ENCODE measurements around the gene TNNI2.
A peak's percentile ranks its signal among the peaks of the same experiment; 100 is the strongest.
"Not testable (repeated sequence)": the region's sequence is repeated elsewhere in the genome, so short reads cannot be mapped to it uniquely, and the experiment has no call there.

Gene TNNI2

GRCh38 chr11:1881442-1882264, 42.9 kb downstream of the TNNI2 start:
- no peak for TF ChIP-seq CTCF (IDR thresholded peaks at IDR 0.05; ENCODE audit: low read depth, low read length)
- no peak overlapping the region for H3K4me3 ChIP-seq (ENCODE audit: low read depth, low read length)

GRCh38 chr11:1882265-1883238, 43.8 kb downstream of the TNNI2 start:
- no peak overlapping the region for H3K4me3 ChIP-seq (ENCODE audit: low read depth, low read length)
- peak; percentile 90 for TF ChIP-seq CTCF (IDR thresholded peaks at IDR 0.05; ENCODE audit: low read depth, low read length)

- H3K4me3 ChIP-seq (ENCODE audit: low read depth, low read length) = no peak overlapping the region
- no peak for TF ChIP-seq CTCF (IDR thresholded peaks at IDR 0.05; ENCODE audit: low read depth, low read length)
Measured at GRCh38 chr11:1883346-1884302, 44.8 kb downstream of the TNNI2 start.

GRCh38 chr11:1884303-1884700, 45.5 kb downstream of the TNNI2 start:
- no peak for TF ChIP-seq CTCF (IDR thresholded peaks at IDR 0.05; ENCODE audit: low read depth, low read length)
- H3K4me3 ChIP-seq (ENCODE audit: low read depth, low read length) = no peak overlapping the region

GRCh38 chr11:1886551-1886950, 47.8 kb downstream of the TNNI2 start:
- not testable (repeated sequence) for H3K4me3 ChIP-seq (ENCODE audit: low read depth, low read length)

- TF ChIP-seq CTCF (IDR thresholded peaks at IDR 0.05; ENCODE audit: low read depth, low read length) = no peak
- H3K4me3 ChIP-seq (ENCODE audit: low read depth, low read length) = no peak overlapping the region
Measured at GRCh38 chr11:1887451-1888346, 48.9 kb downstream of the TNNI2 start.
